GM21825 (cell line): ENCODE results near the gene CACNA1C.

ENCODE experiments used
- ATAC-seq: cut with Tn5 transposase; IDR thresholded peaks from one replicate; pipeline ENCODE4 v1.9.1; 2021; ENCODE audit warnings: mild to moderate bottlenecking, moderate library complexity; ENCODE audit not compliant: unreplicated experiment

Gene CACNA1C

DNA sequence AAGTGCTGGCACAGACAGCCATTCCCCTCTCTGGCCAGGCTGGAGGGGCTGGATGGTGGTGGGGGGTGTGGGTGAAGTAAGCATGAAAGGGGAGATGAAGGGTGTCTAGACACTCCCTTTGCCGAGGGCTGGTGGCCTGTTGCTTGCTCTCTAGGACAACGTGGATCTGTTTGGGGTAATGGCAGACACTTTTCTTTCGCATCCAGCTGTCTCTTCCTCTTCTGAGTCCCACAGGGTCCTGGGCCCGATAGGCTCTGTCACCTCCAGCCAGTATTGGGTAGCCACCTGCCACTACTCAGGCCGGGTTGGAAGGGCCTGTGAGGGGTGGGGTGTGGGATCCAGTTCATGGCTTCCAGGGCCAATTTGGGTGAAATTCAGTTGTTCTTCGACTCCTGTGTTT lies 218.1 kb downstream of the CACNA1C start:
- ATAC-seq = no peak

GRCh38 chr12:2271961-2272360 lies 219.2 kb downstream of the CACNA1C start:
- ATAC-seq = no peak

- no peak for ATAC-seq
These were observed 220.5 kb downstream of the CACNA1C start for GRCh38 chr12:2273288-2273687.

DNA sequence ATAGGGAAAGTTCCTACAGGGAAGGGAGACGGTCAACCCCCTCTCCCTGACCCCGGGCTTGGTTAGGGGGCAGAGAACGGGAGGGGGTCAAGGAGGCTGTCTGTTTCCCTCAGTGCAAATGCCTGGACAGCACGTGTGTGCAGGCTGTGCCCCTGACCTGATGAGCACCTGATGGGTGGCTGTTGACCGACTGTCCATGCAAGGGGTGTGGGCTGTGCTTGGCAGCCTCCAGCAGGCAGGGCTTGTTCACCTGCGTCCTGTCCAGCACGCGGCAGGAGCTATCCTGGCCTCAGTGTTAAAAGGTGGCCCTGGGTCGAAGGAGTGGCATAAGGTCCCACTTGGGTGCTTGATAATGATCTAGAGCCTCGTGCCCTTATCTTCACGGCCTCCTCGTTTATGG lies 221.0 kb downstream of the CACNA1C start:
- no peak for ATAC-seq

DNA sequence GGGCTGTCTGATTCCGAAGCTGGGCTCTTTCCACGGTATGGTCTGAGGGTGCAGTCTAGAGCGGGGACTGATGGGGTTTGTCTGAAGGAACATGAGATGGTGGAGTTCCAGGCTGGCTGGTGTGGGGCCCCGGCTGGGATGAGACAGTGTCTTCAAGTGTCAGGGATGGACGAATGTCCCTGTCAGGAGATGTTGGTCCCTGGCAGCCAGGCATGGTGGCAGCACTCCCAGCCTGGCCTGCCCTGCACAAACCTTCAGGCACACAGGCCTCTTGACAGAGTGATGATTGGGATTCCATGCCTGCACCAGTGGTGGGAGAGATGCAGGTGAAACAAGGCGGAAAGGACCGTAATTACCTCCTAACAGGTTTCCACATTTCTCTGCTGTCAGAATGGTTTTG lies 221.9 kb downstream of the CACNA1C start:
- no peak for ATAC-seq

DNA sequence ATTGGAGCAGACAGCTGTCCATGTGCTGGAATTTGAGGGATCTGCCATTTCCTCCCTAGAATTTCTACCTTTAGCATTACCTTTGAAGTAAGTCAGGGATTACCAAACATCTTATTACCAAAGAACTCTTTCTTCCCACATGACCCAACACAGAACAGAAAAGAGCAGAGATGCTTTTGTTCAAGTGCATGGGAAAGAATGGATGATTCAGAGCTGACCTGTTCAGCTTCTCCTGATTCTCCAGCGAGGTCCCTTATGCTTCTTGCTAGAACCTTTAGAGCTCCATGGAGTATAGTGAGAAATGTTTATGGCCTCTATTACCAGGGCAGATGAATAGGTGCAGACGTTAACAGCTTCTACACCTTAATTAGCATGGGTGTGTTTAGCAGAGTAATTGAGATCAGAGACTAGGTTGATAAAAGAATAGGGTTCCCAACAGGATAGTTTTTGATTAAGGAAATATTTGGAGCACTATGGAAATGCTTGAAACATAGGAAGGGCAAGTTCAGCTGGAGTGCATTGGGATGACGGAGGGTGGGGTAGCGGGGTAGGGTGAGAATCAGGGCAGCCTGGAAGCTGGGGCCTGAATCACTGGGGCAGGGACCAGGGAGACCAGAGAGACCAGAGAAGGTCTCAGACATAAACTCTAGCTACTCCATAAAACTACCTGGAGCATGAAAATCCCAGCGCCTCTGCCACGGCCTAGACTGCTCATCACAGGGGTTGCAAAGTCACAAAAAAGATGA lies 223.7 kb downstream of the CACNA1C start:
- ATAC-seq = no peak

DNA sequence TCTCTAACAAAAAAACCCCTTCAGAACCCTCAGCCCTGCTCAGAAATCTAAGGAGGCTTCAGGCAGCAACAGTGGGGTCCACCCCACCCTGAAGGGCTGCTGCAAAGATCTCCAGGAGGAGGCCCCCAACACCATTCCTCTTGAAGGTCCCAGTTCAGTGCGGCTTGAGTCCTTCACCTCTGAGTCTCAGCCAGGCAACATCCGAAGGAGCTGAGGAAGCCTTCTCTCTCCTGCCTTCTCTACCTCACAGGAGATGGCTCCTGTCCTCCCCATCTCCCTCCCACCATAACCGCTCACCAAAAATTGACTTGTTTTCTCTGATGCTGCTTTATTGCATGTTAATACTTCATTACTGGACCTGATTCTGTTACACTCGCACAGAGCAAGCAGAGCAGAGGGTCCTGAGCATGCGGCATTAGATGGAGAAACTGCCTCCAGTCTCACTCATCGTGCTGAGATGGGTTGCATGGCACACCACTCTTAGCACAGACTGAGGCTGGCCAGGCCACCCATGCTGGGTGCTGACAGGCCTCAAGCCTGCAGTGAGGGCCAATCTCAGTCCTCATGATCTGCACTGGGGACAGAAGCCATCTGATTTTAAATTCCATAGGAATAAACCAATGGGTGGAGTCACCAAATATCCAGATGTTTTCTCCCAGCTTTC lies 224.8 kb downstream of the CACNA1C start:
- ATAC-seq = no peak

GRCh38 chr12:2281446-2281845 lies 228.7 kb downstream of the CACNA1C start:
- no peak for ATAC-seq

GRCh38 chr12:2282318-2282717 lies 229.5 kb downstream of the CACNA1C start:
- ATAC-seq = no peak

GRCh38 chr12:2283480-2283879 lies 230.7 kb downstream of the CACNA1C start:
- ATAC-seq = no peak

GRCh38 chr12:2283916-2284315 lies 231.1 kb downstream of the CACNA1C start:
- no peak for ATAC-seq

DNA sequence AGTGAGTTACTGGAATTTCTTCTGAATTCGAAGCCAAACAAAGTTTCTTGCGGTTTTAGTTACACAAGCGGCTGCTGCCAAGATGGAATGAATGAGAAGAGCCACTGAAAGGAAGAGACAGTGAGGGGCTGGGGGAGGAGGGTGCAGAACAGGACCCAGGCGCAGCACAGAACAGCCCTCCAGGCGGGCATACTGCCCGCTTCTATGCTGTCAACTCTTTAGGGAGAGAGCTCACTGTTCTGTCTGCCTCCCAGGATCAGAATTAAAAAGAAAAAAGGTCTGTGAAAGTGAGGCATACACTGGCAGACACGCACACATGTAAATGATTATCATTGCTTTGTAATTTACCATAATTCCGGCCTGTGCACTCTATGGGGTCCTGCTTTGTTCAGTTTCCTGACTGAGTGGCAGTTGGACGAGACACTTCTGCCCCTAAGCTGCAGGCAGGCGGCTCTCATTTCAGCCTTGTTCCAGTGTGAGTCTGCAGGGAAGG lies 231.6 kb downstream of the CACNA1C start:
- ATAC-seq = no peak

GRCh38 chr12:2284857-2285256 lies 232.1 kb downstream of the CACNA1C start:
- ATAC-seq = no peak

- no peak for ATAC-seq
These were observed 232.7 kb downstream of the CACNA1C start for GRCh38 chr12:2285462-2285861.

DNA sequence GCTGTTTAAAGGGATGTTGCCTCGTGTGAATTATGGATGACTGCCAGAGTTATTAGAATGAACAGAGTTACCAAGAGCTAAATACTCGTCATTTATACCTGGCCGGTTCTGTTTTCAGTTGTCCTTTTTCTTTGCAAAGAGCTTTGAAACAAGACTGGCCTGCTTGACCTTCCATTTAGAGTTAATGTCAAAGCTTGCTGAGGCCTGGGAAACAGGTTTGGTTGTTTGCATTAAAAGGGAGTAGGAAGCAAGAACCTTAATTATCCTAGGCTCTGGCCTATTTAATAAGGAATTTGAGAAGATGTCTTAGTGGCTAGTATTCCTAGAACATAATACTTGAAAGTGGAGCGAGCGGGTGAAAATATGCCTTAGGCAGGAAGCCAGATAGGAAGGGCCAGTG lies 233.3 kb downstream of the CACNA1C start:
- ATAC-seq = no peak

DNA sequence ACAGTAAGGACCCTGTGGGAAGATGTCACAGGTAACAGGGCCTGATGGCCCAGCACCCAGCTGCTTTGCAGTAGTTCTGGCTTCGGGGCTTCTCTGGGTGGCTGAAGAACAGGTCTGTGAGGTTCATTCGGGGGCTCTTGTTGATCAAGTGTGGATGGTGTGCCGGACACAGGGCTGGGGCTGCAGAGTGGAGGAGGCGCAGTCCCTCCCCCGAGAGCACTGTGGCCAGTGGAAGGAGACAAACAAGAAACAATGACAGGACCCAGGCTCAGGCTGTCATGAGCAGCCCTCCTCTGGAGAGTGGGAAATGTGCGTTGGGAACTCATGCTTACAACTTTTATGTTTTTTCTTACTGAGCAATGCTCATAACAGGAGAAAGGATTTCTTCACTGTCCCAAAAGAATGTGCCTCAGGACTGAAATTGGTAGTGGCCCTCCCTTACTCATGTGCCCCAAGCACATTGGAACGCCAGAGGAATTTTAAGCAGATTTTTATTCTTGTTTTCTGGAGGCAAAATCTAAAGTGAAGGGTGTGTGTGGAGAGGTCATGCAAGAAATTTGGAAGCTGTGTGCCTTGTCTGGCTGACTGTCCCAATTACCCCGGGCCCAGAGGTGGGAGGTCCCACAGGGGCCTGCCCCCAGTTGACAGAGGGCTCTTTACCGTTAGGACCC lies 233.8 kb downstream of the CACNA1C start:
- ATAC-seq = no peak

- ATAC-seq = no peak
These were observed 234.4 kb downstream of the CACNA1C start for GRCh38 chr12:2287151-2287550.

DNA sequence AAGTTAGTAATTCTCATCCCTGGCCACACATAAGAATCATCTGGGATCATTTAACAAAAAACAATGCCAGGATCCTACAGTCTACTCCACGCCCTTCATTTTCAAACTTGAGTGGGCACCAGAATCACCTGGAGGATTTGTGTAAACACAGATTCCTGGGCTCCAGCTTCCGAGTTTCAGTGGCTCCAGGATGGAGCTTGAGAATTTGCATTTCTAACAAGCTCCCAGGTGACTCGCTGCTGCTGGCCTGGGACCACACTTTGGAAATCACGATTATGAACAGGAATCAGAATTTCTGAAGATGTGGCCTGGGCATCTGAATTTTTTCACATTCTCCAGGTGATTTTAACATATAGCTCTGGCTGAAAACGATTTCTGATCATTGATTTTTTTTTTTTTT lies 234.8 kb downstream of the CACNA1C start:
- no peak for ATAC-seq

DNA sequence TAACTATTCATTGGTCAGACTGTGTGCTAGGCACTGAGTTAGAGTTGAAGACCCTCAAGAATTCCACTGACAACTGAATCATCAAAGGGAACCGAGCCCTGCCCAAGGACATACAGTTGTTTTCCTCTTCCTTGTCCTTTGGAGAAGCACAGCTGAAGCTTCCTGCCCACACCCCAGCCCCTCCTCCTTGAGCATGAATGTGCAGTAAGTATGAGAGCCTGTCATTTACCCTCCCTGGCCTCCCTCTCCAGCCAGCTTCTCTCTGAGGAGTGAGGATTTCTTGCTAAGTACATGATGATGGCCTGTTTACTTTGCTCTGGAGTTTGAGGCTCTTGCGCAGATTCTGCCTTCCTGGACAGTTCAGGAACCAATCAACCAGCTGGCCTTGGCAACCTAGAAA lies 235.2 kb downstream of the CACNA1C start:
- ATAC-seq = no peak

DNA sequence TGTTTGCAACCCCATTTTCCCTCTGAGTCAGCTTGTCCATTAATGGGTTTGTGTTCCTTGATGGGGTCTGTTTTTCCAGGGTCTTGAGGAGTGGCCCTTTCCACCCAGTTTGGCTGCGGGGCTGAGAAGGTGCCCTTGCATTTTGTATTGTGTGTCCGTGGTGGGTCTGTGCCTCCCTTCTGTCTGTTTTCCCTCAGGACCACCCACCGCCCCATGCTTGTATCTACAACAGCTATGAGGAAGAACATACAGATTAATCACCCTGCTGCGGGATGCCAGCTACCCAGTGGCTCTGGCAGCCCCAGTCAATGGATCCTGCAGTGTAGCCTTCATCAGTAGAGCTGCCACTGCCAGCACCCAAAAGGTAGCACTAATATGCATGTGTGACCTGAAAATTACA lies 235.7 kb downstream of the CACNA1C start:
- no peak for ATAC-seq

DNA sequence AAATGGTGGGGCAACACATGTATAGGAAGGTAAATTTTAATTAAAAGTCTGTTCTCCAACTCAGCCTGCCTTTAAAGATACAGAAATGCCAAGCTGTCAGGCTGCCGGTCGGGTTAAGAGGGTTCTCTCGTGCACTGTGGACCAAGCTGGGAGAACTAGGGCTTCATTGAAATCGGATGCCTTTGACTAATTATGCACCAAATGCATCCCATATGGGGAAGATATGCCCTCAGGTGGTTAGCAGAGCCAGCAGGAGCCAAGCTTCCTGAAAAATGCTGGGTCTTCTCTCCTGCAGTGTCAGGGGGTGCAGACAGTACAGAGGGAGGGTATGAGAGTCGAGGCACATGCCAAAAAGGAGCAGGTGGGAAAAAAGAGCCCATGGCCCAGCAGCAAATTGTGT lies 236.1 kb downstream of the CACNA1C start:
- ATAC-seq = no peak

DNA sequence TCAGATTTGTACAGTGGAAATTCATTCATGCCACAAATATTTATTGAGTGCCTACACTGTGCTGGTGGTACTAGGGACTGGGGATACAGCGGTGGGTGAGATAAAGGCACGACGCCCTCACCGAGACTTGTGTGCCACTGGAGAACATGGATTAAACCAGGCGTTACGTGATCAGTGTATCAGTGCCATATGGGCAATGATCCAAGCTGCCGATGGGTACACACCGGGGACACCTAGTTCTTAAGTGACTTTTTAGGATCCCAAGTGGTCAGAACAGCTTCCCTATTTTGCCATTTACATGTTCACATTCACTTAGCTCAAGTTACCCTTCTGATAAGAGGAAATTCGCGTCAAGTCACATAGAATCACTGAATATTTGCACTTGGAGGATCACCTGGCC lies 236.7 kb downstream of the CACNA1C start:
- ATAC-seq = no peak
